Cortex of kidney (tissue), 1 donor: Measurements from ENCODE around the gene RNF20.

ENCODE experiments used
- DNase-seq: peaks from one replicate; lab custom pipeline; 2025; lab: John Stamatoyannopoulos, UW

Gene RNF20

GRCh38 chr9:101590901-101591300 is 57.2 kb downstream of the RNF20 start:
- no peak for DNase-seq

DNA sequence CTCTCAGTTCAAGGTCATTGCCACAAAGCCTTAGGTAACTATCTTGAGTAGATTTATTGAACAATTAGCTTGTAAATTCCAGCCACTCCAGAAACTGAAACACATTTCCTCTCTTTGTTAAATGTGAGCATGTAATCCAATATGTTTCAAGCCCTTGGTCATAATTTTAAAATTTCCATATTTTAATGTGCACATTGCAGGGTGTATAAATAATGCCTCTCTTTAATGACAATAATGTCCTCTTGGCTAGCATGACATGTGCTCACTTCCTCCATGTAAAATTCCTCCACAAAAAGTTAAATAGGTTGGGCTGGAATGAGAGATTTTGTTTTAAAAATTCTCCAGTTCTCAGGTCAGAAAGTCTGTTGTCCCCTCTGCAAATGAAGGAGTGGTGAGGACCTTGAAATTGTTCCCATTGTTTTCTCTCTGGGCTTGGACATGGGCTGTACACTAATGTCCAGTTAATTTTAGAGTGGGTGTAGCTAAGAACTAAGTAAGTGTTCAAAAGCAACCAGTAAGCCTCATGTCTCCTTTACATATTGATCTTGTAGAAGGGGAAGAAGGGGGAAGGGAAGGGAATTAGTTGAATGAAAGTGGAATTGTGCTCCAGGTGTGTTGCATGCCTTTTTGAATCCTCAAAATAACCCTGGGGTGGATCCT is 58.3 kb downstream of the RNF20 start:
- no peak for DNase-seq

DNA sequence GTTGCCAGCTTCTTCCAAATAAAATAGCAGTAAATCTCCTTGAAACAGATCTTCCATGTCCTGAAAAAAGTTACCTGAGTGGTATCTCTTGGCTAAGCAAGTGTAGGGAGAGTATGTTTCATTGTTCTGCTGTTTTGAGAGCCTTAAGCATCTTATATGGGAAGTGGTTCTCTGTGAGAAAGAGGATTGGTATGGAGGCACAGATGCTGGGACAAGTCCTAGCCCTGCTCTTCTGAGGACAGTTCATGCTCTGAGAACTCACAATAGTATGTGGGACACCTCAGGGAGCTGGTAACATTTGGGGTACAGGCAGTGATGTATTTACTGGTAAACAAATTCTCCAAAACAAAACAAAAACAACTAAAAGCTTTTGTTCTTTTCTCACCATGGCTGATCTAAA is 59.1 kb downstream of the RNF20 start:
- DNase-seq: no peak

DNA sequence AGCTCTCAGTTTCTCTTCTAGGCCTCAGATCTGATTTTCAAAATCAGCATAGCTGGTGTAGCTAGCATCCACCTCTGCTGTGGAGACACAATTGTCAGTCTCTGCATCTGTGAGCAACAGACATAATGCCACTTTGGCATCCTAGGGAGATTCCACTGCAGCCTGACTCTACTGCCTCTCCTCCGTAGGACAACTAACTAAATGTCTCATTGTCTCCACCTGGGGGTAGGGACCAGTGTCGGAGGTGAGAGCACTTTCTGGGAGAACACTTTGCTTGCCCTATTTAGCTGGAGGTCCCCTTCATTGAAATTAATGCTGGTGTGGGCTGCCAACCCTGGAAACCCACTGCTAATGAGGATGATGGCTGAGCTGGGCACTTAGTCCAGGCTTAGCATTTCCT is 59.7 kb downstream of the RNF20 start:
- no peak for DNase-seq

DNA sequence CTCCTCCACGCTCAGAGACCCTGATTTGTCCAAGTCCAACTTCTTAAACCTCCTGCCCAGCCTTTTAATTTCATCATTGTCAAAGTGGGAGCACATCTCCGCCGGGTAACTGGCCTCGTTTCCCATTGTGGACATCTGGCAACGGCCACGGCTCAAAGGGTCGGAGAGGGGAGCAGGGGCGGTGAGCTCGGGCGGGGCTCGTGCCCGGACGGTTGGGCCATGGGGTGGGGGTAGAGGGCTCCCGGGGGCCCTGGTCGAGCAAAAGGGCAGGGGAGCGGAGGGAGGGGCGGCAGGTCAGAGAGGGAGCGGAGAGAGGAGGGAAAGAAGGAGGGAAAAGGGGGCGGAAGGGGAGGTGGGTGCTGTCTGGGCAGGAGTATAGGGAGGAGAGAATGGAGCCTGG is 61.1 kb downstream of the RNF20 start, which contains the start of gene PPP3R2:
Gene PPP3R2, minus strand, starts transcription at position 174 of the 400 bp plus-strand sequence. Its CDS starts 48 bp downstream, at position 126.
- DNase-seq: no peak

GRCh38 chr9:101601904-101602765 is 68.5 kb downstream of the RNF20 start:
- DNase-seq: no peak

- no peak for DNase-seq
Measured at GRCh38 chr9:101604296-101604695, 70.6 kb downstream of the RNF20 start.

DNA sequence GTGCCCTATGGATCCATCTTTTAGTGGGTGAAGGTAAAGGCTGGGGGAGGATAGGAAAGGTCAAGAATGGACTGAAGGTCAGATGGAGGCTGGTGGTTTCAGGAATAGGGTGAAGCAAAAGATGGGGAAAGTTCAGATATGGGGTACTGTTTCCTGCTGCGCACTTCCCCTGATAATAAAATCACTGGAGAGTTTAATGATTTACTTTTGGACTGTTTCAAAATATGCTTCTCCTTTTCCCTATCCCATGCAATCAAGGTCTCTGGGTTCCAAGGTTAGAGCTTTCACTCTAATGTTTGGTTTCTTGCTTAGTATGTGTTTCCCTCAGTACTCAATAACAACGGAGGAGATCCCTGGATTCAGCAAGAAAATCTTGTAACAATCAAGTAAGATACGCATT is 71.9 kb downstream of the RNF20 start:
- no peak for DNase-seq
